DOHH2 (cell line): Measurements from ENCODE around the gene CFAP77.

ENCODE experiments used
- H3F3A ChIP-seq: fragments of 200-600 bp; sonication (generic), shearing (Covaris generic); 2 replicates; pipeline ENCODE4 v1.6.0; 2016; ENCODE audit warnings: antibody characterized with exemption, mild to moderate bottlenecking; ENCODE audit not compliant: control insufficient read depth, insufficient read depth
- H3K27ac ChIP-seq: fragments of 200-600 bp; sonication (generic); 2 replicates; pipeline ENCODE4 v1.5.1; 2014; ENCODE audit warnings: low read depth, mild to moderate bottlenecking, low read length, moderate library complexity
- H3K27me3 ChIP-seq: fragments of 200-600 bp; sonication (generic); 2 replicates; pipeline ENCODE4 v1.6.1; 2014; ENCODE audit warnings: mild to moderate bottlenecking, low read length, mixed read lengths; ENCODE audit not compliant: control insufficient read depth
- H3K36me3 ChIP-seq: fragments of 200-600 bp; sonication (generic); 2 replicates; pipeline ENCODE4 v1.6.1; 2014; ENCODE audit warnings: mild to moderate bottlenecking, low read length, moderate library complexity, mixed read lengths; ENCODE audit not compliant: control insufficient read depth
- H3K4me1 ChIP-seq: fragments of 200-600 bp; sonication (generic); 2 replicates; pipeline ENCODE4 v1.6.1; 2014; ENCODE audit warnings: mild to moderate bottlenecking, low read length, mixed read lengths; ENCODE audit not compliant: control insufficient read depth
- H3K4me2 ChIP-seq: fragments of 200-600 bp; sonication (generic); 2 replicates; pipeline ENCODE4 v1.6.0; 2014; ENCODE audit warnings: mild to moderate bottlenecking, low read length, moderate library complexity
- H3K4me3 ChIP-seq: fragments of 200-600 bp; sonication (generic); 2 replicates; pipeline ENCODE4 v1.5.1; 2014; ENCODE audit warnings: mild to moderate bottlenecking, low read length, mixed read lengths
- H3K79me2 ChIP-seq: fragments of 200-600 bp; sonication (generic); 2 replicates; pipeline ENCODE4 v1.6.1; 2014; ENCODE audit warnings: mild to moderate bottlenecking, low read length, mixed read lengths; ENCODE audit not compliant: control insufficient read depth
- H3K9me2 ChIP-seq: fragments of 200-600 bp; sonication (generic); replicated peaks from 2 replicates; pipeline ENCODE4 v1.6.1; 2014; ENCODE audit warnings: mild to moderate bottlenecking, low read length, mixed read lengths; ENCODE audit not compliant: control insufficient read depth
- H3K9me3 ChIP-seq: fragments of 200-600 bp; sonication (generic); 2 replicates; pipeline ENCODE4 v1.6.1; 2014; ENCODE audit warnings: antibody characterized with exemption, low read length, mixed read lengths; ENCODE audit not compliant: control insufficient read depth, insufficient read depth
- H4K20me1 ChIP-seq: fragments of 200-600 bp; sonication (generic); 2 replicates; pipeline ENCODE4 v1.6.0; 2014; ENCODE audit warnings: low read depth, mild to moderate bottlenecking, antibody characterized with exemption, low read length, moderate library complexity; ENCODE audit not compliant: control insufficient read depth, insufficient read depth
- EZH2phosphoT487 ChIP-seq: fragments of 200-600 bp; sonication (generic); IDR thresholded peaks from 2 replicates; pipeline ENCODE4 v1.6.1; 2017; ENCODE audit warnings: borderline replicate concordance, mild to moderate bottlenecking, antibody characterized with exemption, low read length, moderate library complexity, mixed read lengths
- TF ChIP-seq, protein P1 (sequence below): fragments of 200-600 bp; sonication (generic); IDR thresholded peaks from one replicate; pipeline ENCODE4 v1.5.1; 2014; ENCODE audit warnings: antibody characterized with exemption, mild to moderate bottlenecking, low read depth, low read length; ENCODE audit not compliant: poor library complexity, severe bottlenecking

CFAP77 gene

DNA sequence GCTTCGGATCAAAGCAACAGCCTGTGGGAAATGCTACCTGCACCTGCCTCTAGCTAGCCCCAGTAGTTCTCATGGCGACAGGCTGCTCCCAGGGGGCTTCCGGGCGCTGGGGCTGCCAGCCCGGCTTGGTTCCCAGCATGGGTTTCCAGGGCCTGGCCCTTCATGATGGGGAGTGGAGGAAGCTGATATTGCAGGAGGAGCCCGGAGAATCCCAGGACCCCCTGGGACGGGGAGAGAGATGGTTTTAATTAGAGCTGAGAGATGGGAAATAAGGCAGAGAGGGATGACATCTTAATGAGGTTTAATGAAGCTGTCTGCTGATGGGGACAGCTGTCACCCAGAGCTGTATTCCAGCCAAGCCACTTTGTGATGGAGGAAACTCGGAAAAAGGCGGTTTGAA is 78.6 kb downstream of the CFAP77 start:
- Histone ChIP-seq H3K27me3 (peaks cover 52% of the 10 kb centered on the region), H3K4me2 (no peak overlapping the region), H3K4me1 (no peaks in the 10 kb centered on the region)

DNA sequence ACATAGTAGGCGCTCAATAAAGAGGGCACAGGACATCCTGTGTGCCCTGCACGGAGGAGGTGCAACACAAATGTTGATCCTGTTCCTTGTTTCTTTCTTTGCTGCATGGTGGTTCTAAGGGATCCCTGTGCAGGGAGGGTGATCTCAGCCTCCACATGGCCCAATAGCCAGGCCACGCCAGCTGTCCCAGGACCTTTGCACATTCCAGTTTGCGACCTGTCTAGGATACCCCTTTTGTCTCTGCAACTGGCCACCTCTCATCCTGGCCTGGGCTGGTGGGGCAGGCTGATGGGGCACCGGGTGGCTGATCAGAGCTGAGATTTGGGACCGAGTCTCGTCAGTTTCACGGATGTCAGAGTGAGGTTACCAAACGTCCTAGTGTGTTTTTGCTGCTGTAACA is 79.5 kb downstream of the CFAP77 start:
- Histone ChIP-seq H4K20me1 (no peaks in the 10 kb centered on the region), H3K4me3 (no peak overlapping the region)

More for the DNA sequence above, 78.6 kb downstream of the CFAP77 start:
- no peak overlapping the region for H3K27ac ChIP-seq
- no peaks in the 10 kb centered on the region for H3K79me2 ChIP-seq
- no peak overlapping the region for H3K4me3 ChIP-seq
- TF ChIP-seq EZH2phosphoT487: no peak
- TF ChIP-seq, protein P1, sequence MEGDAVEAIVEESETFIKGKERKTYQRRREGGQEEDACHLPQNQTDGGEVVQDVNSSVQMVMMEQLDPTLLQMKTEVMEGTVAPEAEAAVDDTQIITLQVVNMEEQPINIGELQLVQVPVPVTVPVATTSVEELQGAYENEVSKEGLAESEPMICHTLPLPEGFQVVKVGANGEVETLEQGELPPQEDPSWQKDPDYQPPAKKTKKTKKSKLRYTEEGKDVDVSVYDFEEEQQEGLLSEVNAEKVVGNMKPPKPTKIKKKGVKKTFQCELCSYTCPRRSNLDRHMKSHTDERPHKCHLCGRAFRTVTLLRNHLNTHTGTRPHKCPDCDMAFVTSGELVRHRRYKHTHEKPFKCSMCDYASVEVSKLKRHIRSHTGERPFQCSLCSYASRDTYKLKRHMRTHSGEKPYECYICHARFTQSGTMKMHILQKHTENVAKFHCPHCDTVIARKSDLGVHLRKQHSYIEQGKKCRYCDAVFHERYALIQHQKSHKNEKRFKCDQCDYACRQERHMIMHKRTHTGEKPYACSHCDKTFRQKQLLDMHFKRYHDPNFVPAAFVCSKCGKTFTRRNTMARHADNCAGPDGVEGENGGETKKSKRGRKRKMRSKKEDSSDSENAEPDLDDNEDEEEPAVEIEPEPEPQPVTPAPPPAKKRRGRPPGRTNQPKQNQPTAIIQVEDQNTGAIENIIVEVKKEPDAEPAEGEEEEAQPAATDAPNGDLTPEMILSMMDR: no peak
- H3K36me3 ChIP-seq: no peaks in the 10 kb centered on the region
- no peaks in the 10 kb centered on the region for H4K20me1 ChIP-seq
- no peaks in the 10 kb centered on the region for H3F3A ChIP-seq
- no peaks in the 10 kb centered on the region for H3K9me3 ChIP-seq
- no peaks in the 10 kb centered on the region for H3K9me2 ChIP-seq

DNA sequence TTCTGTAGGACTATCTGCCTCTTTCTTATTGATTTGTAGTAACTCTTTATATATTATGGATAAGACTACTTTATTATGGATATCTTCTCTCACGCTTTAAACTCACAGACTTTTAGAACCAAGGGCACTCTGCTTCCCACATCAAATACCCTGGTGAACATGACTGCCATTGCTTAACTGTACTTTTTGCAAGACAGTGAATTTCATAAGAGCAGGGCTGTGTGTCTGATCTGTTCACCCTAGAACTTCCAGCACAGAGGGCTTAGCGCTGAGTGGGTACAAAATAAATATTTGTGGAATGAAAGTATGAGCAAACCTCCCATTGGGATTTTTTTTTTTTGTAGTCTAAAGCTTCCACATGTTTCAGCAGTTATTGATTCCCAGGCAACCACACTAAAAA is 84.8 kb downstream of the CFAP77 start:
- Histone ChIP-seq H3K9me3 (no peaks in the 10 kb centered on the region), H3K4me3 (no peak overlapping the region), H3K79me2 (no peaks in the 10 kb centered on the region), H4K20me1 (no peaks in the 10 kb centered on the region), H3K4me2 (no peak overlapping the region), H3K9me2 (no peaks in the 10 kb centered on the region), H3K4me1 (no peaks in the 10 kb centered on the region), H3K36me3 (no peaks in the 10 kb centered on the region), H3K27me3 (peaks cover 4% of the 10 kb centered on the region), H3F3A (no peaks in the 10 kb centered on the region), H3K27ac (no peak overlapping the region)
- no peak for TF ChIP-seq EZH2phosphoT487
- TF ChIP-seq, protein P1: no peak

More for the DNA sequence above, 79.5 kb downstream of the CFAP77 start:
- no peaks in the 10 kb centered on the region for H3K4me1 ChIP-seq
- H3F3A ChIP-seq: no peaks in the 10 kb centered on the region
- peaks cover 46% of the 10 kb centered on the region for H3K27me3 ChIP-seq
- H3K36me3 ChIP-seq: no peaks in the 10 kb centered on the region
- H3K79me2 ChIP-seq: no peaks in the 10 kb centered on the region
- TF ChIP-seq, protein P1: no peak
- no peak for TF ChIP-seq EZH2phosphoT487
- H3K27ac ChIP-seq: no peak overlapping the region
- H3K4me2 ChIP-seq: no peak overlapping the region
- H3K9me2 ChIP-seq: no peaks in the 10 kb centered on the region
- H3K9me3 ChIP-seq: no peaks in the 10 kb centered on the region
